ENCODE data around the gene ZRANB3.

- no peak for TF ChIP-seq POLR2A (IDR thresholded peaks at IDR 0.05)
- no peak for TF ChIP-seq CTCF (IDR thresholded peaks at IDR 0.05)
These were observed 152.4 kb downstream of the ZRANB3 start for GRCh38 chr2:135378591-135378990.
